A549 (cell line): ENCODE data around the gene AKT1S1. TPM values are rescaled to one million over a fixed set of nuclear protein-coding genes. Genes with fewer than 3 reads are reported as not detected.

Source experiments
- ATAC-seq, 2 experiments: fragments of 200-7000 bp in 1 of 2; fragments of >200 bp in 1 of 2; cut with Nextera tagmentation in 1 of 2; cut with Tn5 transposase in 1 of 2; 3 replicates each; pipeline versions ENCODE4 v1.8.0 to v1.9.1; 2018 to 2020; ENCODE audit warnings: mild to moderate bottlenecking in 1 of 2, moderate library complexity in 1 of 2
- CTCF ChIA-PET: fragments of 300-600 bp; sonication (Branson Sonifier 250); formaldehyde crosslinking; extraction: SDS; loops from one replicate; lab custom pipeline; 2021; ENCODE audit warnings: antibody characterized with exemption, inconsistent platforms; lab: Yijun Ruan, JAX
- POLR2A ChIA-PET: fragments of 350-600 bp; formaldehyde crosslinking; extraction: SDS; loops from one replicate; lab custom pipeline; 2021; ENCODE audit warnings: antibody characterized with exemption, inconsistent platforms; lab: Yijun Ruan, JAX
- DNase-seq, 2 experiments: peaks; one replicate each; pipeline versions ENCODE4 v3.0.0 to v3.0.0-alpha.2; 2011 to 2016; ENCODE audit warnings: low read depth in 1 of 2, low spot score in 1 of 2
- FAIRE-seq: peaks from 2 replicates; lab custom pipeline; 2011; peaks lifted over from hg19 to GRCh38; lab: Jason Lieb, UNC
- H3K27ac ChIP-seq, 2 experiments: fragments of >200 bp; sonication (Bioruptor Twin); formaldehyde crosslinking; 3 replicates each; pipeline ENCODE4 v1.5.1; 2016 to 2017
- H3K4me1 ChIP-seq: fragments of >200 bp; sonication (Bioruptor Twin); formaldehyde crosslinking; 3 replicates; pipeline ENCODE4 v1.6.1; 2016
- H3K4me2 ChIP-seq: fragments of >200 bp; sonication (Bioruptor Twin); formaldehyde crosslinking; 3 replicates; pipeline ENCODE4 v1.6.1; 2016
- H3K4me3 ChIP-seq: fragments of >200 bp; sonication (Bioruptor Twin); formaldehyde crosslinking; 3 replicates; pipeline ENCODE4 v1.5.1; 2016
- H3K9me3 ChIP-seq: fragments of >200 bp; sonication (Bioruptor Twin); formaldehyde crosslinking; 3 replicates; pipeline ENCODE4 v1.6.1; 2016
- ATOH8 ChIP-seq: fragments of 250-450 bp; sonication (Bioruptor Pico); IDR thresholded peaks from 2 replicates; pipeline ENCODE4 v1.5.0; 2020; ENCODE audit warnings: low read depth, mild to moderate bottlenecking, moderate library complexity
- BHLHE40 ChIP-seq: IDR thresholded peaks from 2 replicates; pipeline ENCODE4 v1.6.1; 2012; ENCODE audit warnings: low read depth, low read length, inconsistent platforms
- E2F6 ChIP-seq: IDR thresholded peaks from 2 replicates; pipeline ENCODE4 v1.6.1; 2012; ENCODE audit warnings: low read depth, borderline replicate concordance
- EHMT2 ChIP-seq: fragments of 200-600 bp; sonication (generic); IDR thresholded peaks from 2 replicates; pipeline ENCODE4 v1.6.1; 2016; ENCODE audit warnings: antibody characterized with exemption, low read depth, mild to moderate bottlenecking, moderate library complexity
- EP300 ChIP-seq, 2 experiments: fragments of >200 bp; sonication (Bioruptor Twin); formaldehyde crosslinking; IDR thresholded peaks; 2 replicates in 1 of 2; 3 replicates in 1 of 2; pipeline ENCODE4 v1.6.1; 2016 to 2017
- FOSB ChIP-seq: fragments of 250-450 bp; sonication (Bioruptor Pico); IDR thresholded peaks from 2 replicates; pipeline ENCODE4 v1.5.0; 2020; ENCODE audit warnings: mild to moderate bottlenecking, moderate library complexity
- FOSL2 ChIP-seq, 2 experiments: fragments of 450-650 bp in 1 of 2; fragments of >200 bp in 1 of 2; sonication (Bioruptor Twin) in 1 of 2; formaldehyde crosslinking; IDR thresholded peaks; 2 replicates each; pipeline versions ENCODE4 v1.5.0 to v1.6.1; 2016 to 2020; ENCODE audit warnings: mild to moderate bottlenecking in 1 of 2, moderate library complexity in 1 of 2
- FOXS1 ChIP-seq: fragments of 250-450 bp; sonication (Bioruptor Pico); IDR thresholded peaks from 2 replicates; pipeline ENCODE4 v1.5.0; 2020; ENCODE audit warnings: mild to moderate bottlenecking, moderate library complexity
- HEYL ChIP-seq: fragments of 250-450 bp; sonication (Bioruptor Pico); IDR thresholded peaks from 2 replicates; pipeline ENCODE4 v1.8.0; 2021; ENCODE audit warnings: mild to moderate bottlenecking, moderate library complexity
- HOXB13 ChIP-seq: fragments of 250-450 bp; sonication (Bioruptor Pico); IDR thresholded peaks from 2 replicates; pipeline ENCODE4 v1.5.0; 2020; ENCODE audit warnings: low read depth, mild to moderate bottlenecking, moderate library complexity
- JUN ChIP-seq, 2 experiments: fragments of >200 bp; sonication (Bioruptor Twin); formaldehyde crosslinking; IDR thresholded peaks; 2 replicates in 1 of 2; 3 replicates in 1 of 2; pipeline ENCODE4 v1.6.1; 2016 to 2017
- JUNB ChIP-seq: fragments of >200 bp; sonication (Bioruptor Twin); formaldehyde crosslinking; IDR thresholded peaks from 2 replicates; pipeline ENCODE4 v1.6.1; 2016
- KDM1A ChIP-seq: fragments of 200-600 bp; sonication (generic); IDR thresholded peaks from 2 replicates; pipeline ENCODE4 v1.6.1; 2016; ENCODE audit warnings: low read depth, mild to moderate bottlenecking
- MAZ ChIP-seq: fragments of 150-350 bp; IDR thresholded peaks from 2 replicates; pipeline ENCODE4 v1.6.1; 2014; ENCODE audit warnings: antibody characterized with exemption, low read depth, low read length, borderline replicate concordance
- NFE2L2 ChIP-seq: fragments of 150-350 bp; conservative IDR thresholded peaks from 2 replicates; pipeline ENCODE4 v1.6.1; 2014; ENCODE audit warnings: low read length
- NR3C1 ChIP-seq: fragments of >200 bp; sonication (Bioruptor Twin); formaldehyde crosslinking; IDR thresholded peaks from 3 replicates; pipeline ENCODE4 v1.6.1; 2017
- PHF8 ChIP-seq: fragments of 200-600 bp; sonication (generic); IDR thresholded peaks from 2 replicates; pipeline ENCODE4 v1.6.1; 2016; ENCODE audit warnings: low read depth, mild to moderate bottlenecking, antibody characterized with exemption, moderate library complexity, borderline replicate concordance
- RAD21 ChIP-seq, 2 experiments: fragments of >200 bp in 1 of 2; sonication (Bioruptor Twin) in 1 of 2; formaldehyde crosslinking in 1 of 2; IDR thresholded peaks in 1 of 2; conservative IDR thresholded peaks in 1 of 2; 2 replicates in 1 of 2; 3 replicates in 1 of 2; pipeline ENCODE4 v1.6.1; 2012 to 2018; ENCODE audit warnings: inconsistent platforms in 1 of 2
- RARB ChIP-seq: fragments of 250-450 bp; sonication (Bioruptor Pico); IDR thresholded peaks from 2 replicates; pipeline ENCODE4 v1.8.0; 2021; ENCODE audit warnings: mild to moderate bottlenecking, moderate library complexity
- RCOR1 ChIP-seq: fragments of 150-350 bp; IDR thresholded peaks from 2 replicates; pipeline ENCODE4 v1.6.1; 2014; ENCODE audit warnings: antibody characterized with exemption, low read length, low read depth
- RNF2 ChIP-seq: fragments of 200-600 bp; sonication (generic); IDR thresholded peaks from 2 replicates; pipeline ENCODE4 v1.6.1; 2016; ENCODE audit warnings: low read depth, mild to moderate bottlenecking, antibody characterized with exemption, moderate library complexity, borderline replicate concordance
- SMC3 ChIP-seq: fragments of >200 bp; sonication (Bioruptor Twin); formaldehyde crosslinking; IDR thresholded peaks from 3 replicates; pipeline ENCODE4 v1.6.1; 2018; ENCODE audit warnings: inconsistent platforms
- SREBF2 ChIP-seq: fragments of 450-650 bp; IDR thresholded peaks from 2 replicates; pipeline ENCODE4 v1.6.1; 2014; ENCODE audit warnings: mild to moderate bottlenecking, moderate library complexity
- TFCP2L1 ChIP-seq: fragments of 250-450 bp; sonication (Bioruptor Pico); IDR thresholded peaks from 2 replicates; pipeline ENCODE4 v1.5.0; 2021; ENCODE audit warnings: mild to moderate bottlenecking
- ZNF302 ChIP-seq: fragments of 250-450 bp; sonication (Bioruptor Pico); IDR thresholded peaks from 2 replicates; pipeline ENCODE4 v1.9.0; 2021; ENCODE audit warnings: inconsistent platforms, mild to moderate bottlenecking, moderate library complexity
- ZSCAN20 ChIP-seq: fragments of 250-450 bp; sonication (Bioruptor Pico); IDR thresholded peaks from 2 replicates; pipeline ENCODE4 v1.8.0; 2022; ENCODE audit warnings: mild to moderate bottlenecking, moderate library complexity
- WGBS: methylation state at CpG from one replicate; pipeline ENCODE4 v1.1.6; 2017; ENCODE audit errors: missing lambda C conversion rate; 5-methylcytosine and 5-hydroxymethylcytosine counted together
- polyA plus RNA-seq, 4 experiments: library from polyadenylated mRNA; depleted of rRNA in 3 of 4; stranded (reverse); fragments of >200 nt; fragmentation: RNase III in 1 of 4; extraction: RNeasy Plus Mini Kit Qiagen cat#74134 plus additional on column Dnase treatment in 1 of 4; gene quantifications; 2 replicates in 3 of 4; 3 replicates in 1 of 4; pipeline ENCODE4 v1.2.3, GENCODE V29; 2011 to 2017
- TF ChIP-seq, protein P1 (sequence below): IDR thresholded peaks from 2 replicates; pipeline ENCODE4 v1.6.1; 2012
- TF ChIP-seq, protein P2 (sequence below): fragments of >200 bp; sonication (Bioruptor Twin); formaldehyde crosslinking; IDR thresholded peaks from 3 replicates; pipeline ENCODE4 v1.6.1; 2016
- TF ChIP-seq, protein P3 (sequence below): fragments of >200 bp; sonication (Bioruptor Twin); formaldehyde crosslinking; IDR thresholded peaks from 3 replicates; pipeline ENCODE4 v1.5.1; 2016

The AKT1S1 gene
- polyA plus RNA-seq, 2 of the 4 experiments (the other 2 are of a cell fraction), result 39.2 to 75.9 TPM

GRCh38 chr19:49863254-49863934 is 13.8 kb downstream of the AKT1S1 start:
- no peak overlapping the region for H3K4me3 ChIP-seq
- POLR2A ChIA-PET, result interaction anchor here (1.1 kb wide), 1 partner anchor 13 kb away, joined by 3 read pairs; no protein-coding TSS in a partner anchor
- 90% methylated on average over 24 of the region's 24 CpGs for WGBS
- TF ChIP-seq MAZ (no peak), E2F6 (no peak), JUNB (no peak), JUN (IDR thresholded peaks at IDR 0.05) (no peak), SMC3 (no peak), FOSL2 (IDR thresholded peaks at IDR 0.05) (no peak), FOSL2 (CRISPR knock-in tag; IDR thresholded peaks at IDR 0.05) (no peak), HEYL (CRISPR knock-in tag) (no peak), NR3C1 (no peak), NFE2L2 (no peak), FOXS1 (no peak), ATOH8 (CRISPR knock-in tag) (no peak), EHMT2 (no peak), ZNF302 (CRISPR knock-in tag) (no peak)
- TF ChIP-seq, protein P1, sequence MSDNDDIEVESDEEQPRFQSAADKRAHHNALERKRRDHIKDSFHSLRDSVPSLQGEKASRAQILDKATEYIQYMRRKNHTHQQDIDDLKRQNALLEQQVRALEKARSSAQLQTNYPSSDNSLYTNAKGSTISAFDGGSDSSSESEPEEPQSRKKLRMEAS, result no peak
- CTCF ChIA-PET, result interaction anchor here (1.1 to 1.9 kb wide), 7 partner anchors 9 to 273 kb away, joined by 3 to 7 read pairs (median 6); no protein-coding TSS in a partner anchor
- FAIRE-seq (no peak), ATAC-seq (no peak), DNase-seq (no peak)
- H3K4me1 ChIP-seq, result peaks cover 51% of the 10 kb centered on the region
- H3K9me3 ChIP-seq, result no peaks in the 10 kb centered on the region
- no peak overlapping the region for H3K27ac ChIP-seq
- H3K4me2 ChIP-seq, result no peak overlapping the region

DNA sequence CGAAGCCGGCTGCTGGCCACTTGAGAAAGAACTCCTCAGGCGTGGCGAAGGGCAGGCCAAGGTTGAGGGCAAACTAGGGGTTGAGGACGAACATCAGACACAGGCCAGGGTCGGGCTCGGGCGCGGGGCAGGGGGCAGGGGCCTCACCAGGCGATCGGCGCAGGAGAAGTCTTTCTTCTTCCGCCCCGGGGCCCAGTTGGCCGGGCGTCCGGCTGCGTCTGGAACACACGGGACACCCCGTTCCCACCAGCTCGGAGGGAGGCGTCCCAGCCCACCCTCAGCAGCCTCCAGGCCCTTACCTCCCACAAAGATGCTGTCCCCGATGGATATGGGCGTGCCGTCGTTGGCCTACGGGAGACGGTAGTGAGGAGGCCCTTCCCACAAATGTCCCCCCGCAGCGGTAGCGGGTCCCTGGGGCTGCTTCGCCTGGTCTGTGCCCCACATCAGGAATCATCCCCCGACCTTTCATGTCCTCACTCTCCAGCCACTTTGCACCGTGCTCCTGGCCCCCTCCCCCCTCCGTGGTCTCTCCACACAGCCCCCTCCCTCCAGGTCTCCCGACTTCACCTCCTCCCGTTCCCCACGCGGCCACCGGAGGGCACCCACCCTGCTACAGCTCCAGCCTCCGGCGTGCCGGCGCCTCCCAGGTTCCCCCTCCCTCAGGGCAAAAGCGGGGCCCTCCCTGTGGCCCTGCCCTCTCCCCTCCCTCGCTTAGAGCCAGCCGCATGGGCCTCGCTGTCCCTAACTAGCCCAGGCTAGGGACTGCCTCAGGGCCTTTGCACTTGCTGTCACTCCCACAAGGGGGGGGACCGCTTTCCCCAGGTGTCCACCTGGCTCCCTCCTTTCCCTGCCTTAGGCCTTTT is 14.5 kb downstream of the AKT1S1 start:
- FAIRE-seq (no peak), DNase-seq (no peak), ATAC-seq (no peak)
- Histone ChIP-seq H3K27ac (no peak overlapping the region), H3K4me2 (no peak overlapping the region), H3K4me3 (no peak overlapping the region), H3K4me1 (peaks cover 47% of the 10 kb centered on the region), H3K9me3 (no peaks in the 10 kb centered on the region)
- 83% methylated on average over 47 of the region's 49 CpGs for WGBS
- CTCF ChIA-PET, result interaction anchor here (0.9 to 1.9 kb wide), 7 partner anchors 8 to 274 kb away, joined by 3 to 7 read pairs (median 6); no protein-coding TSS in a partner anchor
- POLR2A ChIA-PET, result interaction anchor here (0.6 to 0.8 kb wide), 2 partner anchors 11 to 188 kb away, joined by 3 to 5 read pairs; partner anchors contain the start of gene PTOV1
- TF ChIP-seq NR3C1, result no peak
- no peak for TF ChIP-seq FOSB (CRISPR knock-in tag)
- no peak for TF ChIP-seq RCOR1
- TF ChIP-seq ZSCAN20, result no peak
- no peak for TF ChIP-seq HOXB13 (CRISPR knock-in tag)
- no peak for TF ChIP-seq ATOH8 (CRISPR knock-in tag)
- no peak for TF ChIP-seq RARB
- TF ChIP-seq RNF2, result no peak
- no peak for TF ChIP-seq BHLHE40
- peak in 1 of 2 experiments; percentile 12; a peak in 1 of 5 replicates for TF ChIP-seq RAD21 (conservative IDR thresholded peaks at IDR 0.05 in 1 of 2, IDR thresholded peaks at IDR 0.05 in 1 of 2)
- TF ChIP-seq FOXS1, result no peak
- TF ChIP-seq MAZ, result no peak
- TF ChIP-seq PHF8, result no peak
- TF ChIP-seq EHMT2, result no peak
- no peak for TF ChIP-seq KDM1A
- TF ChIP-seq SREBF2, result no peak
- TF ChIP-seq EP300 (IDR thresholded peaks at IDR 0.05), result no peak
- TF ChIP-seq, protein P2, sequence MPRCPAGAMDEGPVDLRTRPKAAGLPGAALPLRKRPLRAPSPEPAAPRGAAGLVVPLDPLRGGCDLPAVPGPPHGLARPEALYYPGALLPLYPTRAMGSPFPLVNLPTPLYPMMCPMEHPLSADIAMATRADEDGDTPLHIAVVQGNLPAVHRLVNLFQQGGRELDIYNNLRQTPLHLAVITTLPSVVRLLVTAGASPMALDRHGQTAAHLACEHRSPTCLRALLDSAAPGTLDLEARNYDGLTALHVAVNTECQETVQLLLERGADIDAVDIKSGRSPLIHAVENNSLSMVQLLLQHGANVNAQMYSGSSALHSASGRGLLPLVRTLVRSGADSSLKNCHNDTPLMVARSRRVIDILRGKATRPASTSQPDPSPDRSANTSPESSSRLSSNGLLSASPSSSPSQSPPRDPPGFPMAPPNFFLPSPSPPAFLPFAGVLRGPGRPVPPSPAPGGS, result no peak
- TF ChIP-seq, protein P3, sequence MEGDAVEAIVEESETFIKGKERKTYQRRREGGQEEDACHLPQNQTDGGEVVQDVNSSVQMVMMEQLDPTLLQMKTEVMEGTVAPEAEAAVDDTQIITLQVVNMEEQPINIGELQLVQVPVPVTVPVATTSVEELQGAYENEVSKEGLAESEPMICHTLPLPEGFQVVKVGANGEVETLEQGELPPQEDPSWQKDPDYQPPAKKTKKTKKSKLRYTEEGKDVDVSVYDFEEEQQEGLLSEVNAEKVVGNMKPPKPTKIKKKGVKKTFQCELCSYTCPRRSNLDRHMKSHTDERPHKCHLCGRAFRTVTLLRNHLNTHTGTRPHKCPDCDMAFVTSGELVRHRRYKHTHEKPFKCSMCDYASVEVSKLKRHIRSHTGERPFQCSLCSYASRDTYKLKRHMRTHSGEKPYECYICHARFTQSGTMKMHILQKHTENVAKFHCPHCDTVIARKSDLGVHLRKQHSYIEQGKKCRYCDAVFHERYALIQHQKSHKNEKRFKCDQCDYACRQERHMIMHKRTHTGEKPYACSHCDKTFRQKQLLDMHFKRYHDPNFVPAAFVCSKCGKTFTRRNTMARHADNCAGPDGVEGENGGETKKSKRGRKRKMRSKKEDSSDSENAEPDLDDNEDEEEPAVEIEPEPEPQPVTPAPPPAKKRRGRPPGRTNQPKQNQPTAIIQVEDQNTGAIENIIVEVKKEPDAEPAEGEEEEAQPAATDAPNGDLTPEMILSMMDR, result peak; percentile 44
- no peak for TF ChIP-seq TFCP2L1 (CRISPR knock-in tag)
- no peak for TF ChIP-seq HEYL (CRISPR knock-in tag)
- TF ChIP-seq SMC3, result peak; percentile 26; the same call in 1 of the 3 replicates
